Fibroblast of lung (primary cell): ENCODE data around the gene STPG3. TPM values are rescaled to one million over a fixed set of nuclear protein-coding genes. Genes with fewer than 3 reads are reported as not detected.

ENCODE experiments used
- DNase-seq, 2 donors: peaks; one replicate each; pipeline versions ENCODE4 v3.0.0 to v3.0.0-alpha.2; 2010; ENCODE audit warnings: low read depth in 2 of 2
- H2AFZ ChIP-seq: 2 replicates; pipeline ENCODE4 v1.5.1; 2012; ENCODE audit warnings: low read length, control low read depth, inconsistent platforms
- H3K27ac ChIP-seq: 2 replicates; pipeline ENCODE4 v1.5.1; 2011; ENCODE audit warnings: low read length, control low read depth; ENCODE audit not compliant: insufficient read depth
- H3K27me3 ChIP-seq: 2 replicates; pipeline ENCODE4 v1.5.1; 2011; ENCODE audit warnings: mild to moderate bottlenecking, low read length; ENCODE audit not compliant: control insufficient read depth, insufficient read depth
- H3K36me3 ChIP-seq: 2 replicates; pipeline ENCODE4 v1.5.1; 2011; ENCODE audit warnings: low read length; ENCODE audit not compliant: control insufficient read depth, insufficient read depth
- H3K4me1 ChIP-seq: 2 replicates; pipeline ENCODE4 v1.5.1; 2011; ENCODE audit warnings: low read length; ENCODE audit not compliant: control insufficient read depth, insufficient read depth; ENCODE audit errors: extremely low read depth
- H3K4me2 ChIP-seq: 2 replicates; pipeline ENCODE4 v1.5.1; 2011; ENCODE audit warnings: low read length, control low read depth; ENCODE audit not compliant: insufficient read depth; ENCODE audit errors: extremely low read depth
- H3K4me3 ChIP-seq, 4 experiments: fragments of 200-600 bp in 1 of 4; sonication (generic) in 1 of 4; replicated peaks in 1 of 4; 2 replicates each; pipeline ENCODE4 v1.5.1; 2011 to 2016; ENCODE audit warnings: low read length in 4 of 4, low read depth in 3 of 4, mild to moderate bottlenecking in 3 of 4, control low read depth in 2 of 4, inconsistent platforms in 1 of 4, mixed read lengths in 1 of 4; ENCODE audit not compliant: insufficient read depth in 1 of 4; ENCODE audit errors: control extremely low read depth in 1 of 4
- H3K79me2 ChIP-seq: 2 replicates; pipeline ENCODE4 v1.5.1; 2012; ENCODE audit warnings: mild to moderate bottlenecking, low read length, inconsistent platforms; ENCODE audit not compliant: control insufficient read depth, insufficient read depth
- H3K9ac ChIP-seq: 2 replicates; pipeline ENCODE4 v1.5.1; 2011; ENCODE audit warnings: mild to moderate bottlenecking, low read length, control low read depth; ENCODE audit not compliant: insufficient read depth
- H3K9me3 ChIP-seq: 2 replicates; pipeline ENCODE4 v1.5.1; 2012; ENCODE audit warnings: low read depth, low read length; ENCODE audit not compliant: control insufficient read depth, insufficient read depth
- H4K20me1 ChIP-seq: 2 replicates; pipeline ENCODE4 v1.5.1; 2011; ENCODE audit warnings: low read length; ENCODE audit not compliant: control insufficient read depth, insufficient read depth; ENCODE audit errors: extremely low read depth
- EZH2 ChIP-seq: IDR thresholded peaks from 2 replicates; pipeline ENCODE4 v1.5.1; 2012; ENCODE audit warnings: low read length, control low read depth, mild to moderate bottlenecking; ENCODE audit errors: missing control alignments
- polyA plus RNA-seq, 2 donors: library from polyadenylated mRNA; depleted of rRNA in 1 of 2; stranded (reverse) in 1 of 2; unstranded in 1 of 2; fragments of >200 nt; gene quantifications; 2 replicates each; pipeline ENCODE4 v1.2.1, GENCODE V29; 2011 to 2012; ENCODE audit warnings: missing spikeins in 1 of 2
- total RNA-seq: library from RNA; depleted of rRNA; stranded (reverse); fragments of >200 nt; gene quantifications from 2 replicates; pipeline ENCODE4 v1.2.1, GENCODE V29; 2014
- TF ChIP-seq, protein P1 (sequence below), 2 donors: IDR thresholded peaks in 1 of 2; conservative IDR thresholded peaks in 1 of 2; 1 replicate in 1 of 2; 2 replicates in 1 of 2; pipeline ENCODE4 v1.5.1; 2011 to 2012; ENCODE audit warnings: low read length in 2 of 2, control low read depth in 1 of 2, inconsistent platforms in 1 of 2, low read depth in 1 of 2, mild to moderate bottlenecking in 1 of 2

STPG3 gene
- total and polyA plus RNA-seq, 2 donors (not counting 1 experiment from before 2014, with no cell fraction given): not detected

DNA sequence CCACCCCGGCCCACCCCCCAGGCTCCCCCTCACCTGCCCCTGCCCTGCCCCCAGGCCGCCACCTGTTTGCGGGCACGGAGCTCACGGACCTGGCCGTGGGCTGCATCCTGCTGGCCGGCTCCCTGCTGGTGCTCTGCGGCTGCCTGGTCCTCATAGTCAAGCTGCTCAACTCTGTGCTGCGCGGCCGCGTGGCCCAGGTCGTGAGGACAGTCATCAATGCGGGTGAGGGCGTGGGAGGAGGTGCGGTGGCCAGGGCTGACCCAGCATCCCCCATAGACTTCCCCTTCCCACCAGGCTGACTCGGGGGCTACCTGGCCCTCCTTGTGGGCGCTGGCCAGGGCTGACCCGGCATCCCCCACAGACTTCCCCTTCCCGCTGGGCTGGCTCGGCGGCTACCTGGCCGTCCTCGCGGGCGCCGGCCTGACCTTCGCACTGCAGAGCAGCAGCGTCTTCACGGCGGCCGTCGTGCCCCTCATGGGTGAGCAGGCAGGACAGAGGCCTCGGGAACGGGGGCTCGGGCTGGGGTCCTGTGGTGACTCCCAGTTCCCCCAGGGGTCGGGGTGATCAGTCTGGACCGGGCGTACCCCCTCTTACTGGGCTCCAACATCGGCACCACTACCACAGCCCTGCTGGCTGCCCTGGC, 16.9 kb upstream of the STPG3 start:
- TF ChIP-seq, protein P1, sequence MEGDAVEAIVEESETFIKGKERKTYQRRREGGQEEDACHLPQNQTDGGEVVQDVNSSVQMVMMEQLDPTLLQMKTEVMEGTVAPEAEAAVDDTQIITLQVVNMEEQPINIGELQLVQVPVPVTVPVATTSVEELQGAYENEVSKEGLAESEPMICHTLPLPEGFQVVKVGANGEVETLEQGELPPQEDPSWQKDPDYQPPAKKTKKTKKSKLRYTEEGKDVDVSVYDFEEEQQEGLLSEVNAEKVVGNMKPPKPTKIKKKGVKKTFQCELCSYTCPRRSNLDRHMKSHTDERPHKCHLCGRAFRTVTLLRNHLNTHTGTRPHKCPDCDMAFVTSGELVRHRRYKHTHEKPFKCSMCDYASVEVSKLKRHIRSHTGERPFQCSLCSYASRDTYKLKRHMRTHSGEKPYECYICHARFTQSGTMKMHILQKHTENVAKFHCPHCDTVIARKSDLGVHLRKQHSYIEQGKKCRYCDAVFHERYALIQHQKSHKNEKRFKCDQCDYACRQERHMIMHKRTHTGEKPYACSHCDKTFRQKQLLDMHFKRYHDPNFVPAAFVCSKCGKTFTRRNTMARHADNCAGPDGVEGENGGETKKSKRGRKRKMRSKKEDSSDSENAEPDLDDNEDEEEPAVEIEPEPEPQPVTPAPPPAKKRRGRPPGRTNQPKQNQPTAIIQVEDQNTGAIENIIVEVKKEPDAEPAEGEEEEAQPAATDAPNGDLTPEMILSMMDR (conservative IDR thresholded peaks at IDR 0.05 in 1 of 2, IDR thresholded peaks at IDR 0.05 in 1 of 2; ENCODE audit: low read depth in 1 of 2, low read length in 2 of 2): no peak
- TF ChIP-seq EZH2: no peak
- Histone ChIP-seq H3K36me3 (no peaks in the 10 kb centered on the region), H3K4me2 (no peak overlapping the region), H3K79me2 (peaks cover 11% of the 10 kb centered on the region), H3K9me3 (no peaks in the 10 kb centered on the region), H2AFZ (no peak overlapping the region), H3K4me3 (no peak overlapping the region), H3K9ac (no peak overlapping the region), H4K20me1 (no peaks in the 10 kb centered on the region), H3K4me1 (peaks cover 2% of the 10 kb centered on the region), H3K27ac (no peak overlapping the region), H3K27me3 (no peaks in the 10 kb centered on the region)
- no peak for DNase-seq

GRCh38 chr9:137234758-137235423, 16.2 kb upstream of the STPG3 start:
- Histone ChIP-seq H3K9ac (no peak overlapping the region), H3K79me2 (peaks cover 13% of the 10 kb centered on the region), H3K4me1 (peaks cover 2% of the 10 kb centered on the region), H3K4me3 (no peak overlapping the region), H3K36me3 (no peaks in the 10 kb centered on the region), H3K9me3 (no peaks in the 10 kb centered on the region), H3K27ac (no peak overlapping the region), H3K27me3 (no peaks in the 10 kb centered on the region), H4K20me1 (no peaks in the 10 kb centered on the region), H3K4me2 (no peak overlapping the region), H2AFZ (no peak overlapping the region)
- TF ChIP-seq, protein P1 (conservative IDR thresholded peaks at IDR 0.05 in 1 of 2, IDR thresholded peaks at IDR 0.05 in 1 of 2; ENCODE audit: low read depth in 1 of 2, low read length in 2 of 2): no peak
- TF ChIP-seq EZH2: no peak
- DNase-seq: no peak

- no peaks in the 10 kb centered on the region for H3K36me3 ChIP-seq
- no peak overlapping the region for H3K4me3 ChIP-seq
- no peak overlapping the region for H3K4me2 ChIP-seq
- H3K9me3 ChIP-seq: no peaks in the 10 kb centered on the region
- no peaks in the 10 kb centered on the region for H3K27me3 ChIP-seq
- no peak overlapping the region for H2AFZ ChIP-seq
- H3K9ac ChIP-seq: no peak overlapping the region
- H3K4me1 ChIP-seq: peaks cover 2% of the 10 kb centered on the region
- H4K20me1 ChIP-seq: no peaks in the 10 kb centered on the region
- H3K27ac ChIP-seq: no peak overlapping the region
- TF ChIP-seq, protein P1 (conservative IDR thresholded peaks at IDR 0.05 in 1 of 2, IDR thresholded peaks at IDR 0.05 in 1 of 2; ENCODE audit: low read depth in 1 of 2, low read length in 2 of 2): no peak
- TF ChIP-seq EZH2: no peak
- H3K79me2 ChIP-seq: peaks cover 13% of the 10 kb centered on the region
- DNase-seq: no peak
Observed at GRCh38 chr9:137235424-137236237, 15.5 kb upstream of the STPG3 start.
